ENCODE measurements around the gene SLC16A6.

- TF ChIP-seq, protein P1, sequence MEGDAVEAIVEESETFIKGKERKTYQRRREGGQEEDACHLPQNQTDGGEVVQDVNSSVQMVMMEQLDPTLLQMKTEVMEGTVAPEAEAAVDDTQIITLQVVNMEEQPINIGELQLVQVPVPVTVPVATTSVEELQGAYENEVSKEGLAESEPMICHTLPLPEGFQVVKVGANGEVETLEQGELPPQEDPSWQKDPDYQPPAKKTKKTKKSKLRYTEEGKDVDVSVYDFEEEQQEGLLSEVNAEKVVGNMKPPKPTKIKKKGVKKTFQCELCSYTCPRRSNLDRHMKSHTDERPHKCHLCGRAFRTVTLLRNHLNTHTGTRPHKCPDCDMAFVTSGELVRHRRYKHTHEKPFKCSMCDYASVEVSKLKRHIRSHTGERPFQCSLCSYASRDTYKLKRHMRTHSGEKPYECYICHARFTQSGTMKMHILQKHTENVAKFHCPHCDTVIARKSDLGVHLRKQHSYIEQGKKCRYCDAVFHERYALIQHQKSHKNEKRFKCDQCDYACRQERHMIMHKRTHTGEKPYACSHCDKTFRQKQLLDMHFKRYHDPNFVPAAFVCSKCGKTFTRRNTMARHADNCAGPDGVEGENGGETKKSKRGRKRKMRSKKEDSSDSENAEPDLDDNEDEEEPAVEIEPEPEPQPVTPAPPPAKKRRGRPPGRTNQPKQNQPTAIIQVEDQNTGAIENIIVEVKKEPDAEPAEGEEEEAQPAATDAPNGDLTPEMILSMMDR (conservative IDR thresholded peaks at IDR 0.05) = no peak
- no peak for TF ChIP-seq ZFX (IDR thresholded peaks at IDR 0.05)
Observed at GRCh38 chr17:68273722-68274121, 17.2 kb downstream of the SLC16A6 start.

All from C4-2B (cell line).